SJSA1 (cell line): Measurements from ENCODE around the gene CEP131. TPM values are rescaled to one million over a fixed set of nuclear protein-coding genes. Genes with fewer than 3 reads are reported as not detected.

Experiments
- DNase-seq, 2 experiments: peaks; one replicate each; pipeline ENCODE4 v3.0.0-alpha.2; 2015 to 2020; ENCODE audit warnings: low spot score in 2 of 2, low read depth in 1 of 2
- H3K27ac ChIP-seq: fragments of 250-450 bp; sonication (Bioruptor Pico); 2 replicates; pipeline ENCODE4 v1.5.1; 2020; ENCODE audit warnings: mild to moderate bottlenecking, moderate library complexity
- H3K27me3 ChIP-seq: fragments of 250-450 bp; sonication (Bioruptor Pico); replicated peaks from 2 replicates; pipeline ENCODE4 v1.5.1; 2020; ENCODE audit warnings: mild to moderate bottlenecking, moderate library complexity
- H3K36me3 ChIP-seq: fragments of 250-450 bp; sonication (Bioruptor Pico); 2 replicates; pipeline ENCODE4 v1.5.1; 2020; ENCODE audit warnings: mild to moderate bottlenecking
- H3K4me1 ChIP-seq: fragments of 250-450 bp; sonication (Bioruptor Pico); replicated peaks from 2 replicates; pipeline ENCODE4 v1.6.1; 2021; ENCODE audit warnings: mild to moderate bottlenecking
- H3K4me3 ChIP-seq: fragments of 250-450 bp; sonication (Bioruptor Pico); 2 replicates; pipeline ENCODE4 v1.5.1; 2020; ENCODE audit warnings: mild to moderate bottlenecking
- H3K9me3 ChIP-seq: fragments of 250-450 bp; sonication (Bioruptor Pico); replicated peaks from 2 replicates; pipeline ENCODE4 v1.5.1; 2020; ENCODE audit warnings: mild to moderate bottlenecking
- total RNA-seq: library from RNA; depleted of rRNA; stranded (reverse); fragments of >200 nt; shearing (Covaris generic); gene quantifications from 2 replicates; pipeline ENCODE4 v1.2.3, GENCODE V29; 2014

CEP131 gene
- total RNA-seq, 1 experiment from 2014 or later = 31.7 TPM

- Histone ChIP-seq H3K36me3 (peaks cover 68% of the 10 kb centered on the region), H3K9me3 (no peaks in the 10 kb centered on the region), H3K4me1 (no peaks in the 10 kb centered on the region)
These were observed 34.8 kb upstream of the CEP131 start for GRCh38 chr17:81257533-81257932.

GRCh38 chr17:81256616-81257015 is 33.9 kb upstream of the CEP131 start:
- Histone ChIP-seq H3K36me3 (peaks cover 68% of the 10 kb centered on the region), H3K27ac (no peak overlapping the region), H3K4me3 (no peak overlapping the region), H3K9me3 (no peaks in the 10 kb centered on the region), H3K27me3 (no peaks in the 10 kb centered on the region), H3K4me1 (no peaks in the 10 kb centered on the region)
- no peak for DNase-seq

More at GRCh38 chr17:81257533-81257932, 34.8 kb upstream of the CEP131 start:
- Histone ChIP-seq H3K27ac (no peak overlapping the region), H3K4me3 (no peak overlapping the region), H3K27me3 (no peaks in the 10 kb centered on the region)
- no peak for DNase-seq

- Histone ChIP-seq H3K27me3 (no peaks in the 10 kb centered on the region), H3K4me1 (no peaks in the 10 kb centered on the region), H3K9me3 (no peaks in the 10 kb centered on the region), H3K36me3 (peaks cover 68% of the 10 kb centered on the region), H3K4me3 (no peak overlapping the region), H3K27ac (no peak overlapping the region)
- peak; percentile 38 to 74 for DNase-seq
These were observed 32.4 kb upstream of the CEP131 start for GRCh38 chr17:81254955-81255717.

GRCh38 chr17:81253358-81254131 is 30.8 kb upstream of the CEP131 start:
- Histone ChIP-seq H3K27ac (no peak overlapping the region), H3K9me3 (0 out of 2 replicates have a peak, but pooled peaks cover 2% of the 10 kb centered on the region), H3K4me1 (no peaks in the 10 kb centered on the region), H3K4me3 (no peak overlapping the region), H3K36me3 (peaks cover 62% of the 10 kb centered on the region), H3K27me3 (no peaks in the 10 kb centered on the region)
- peak in 1 of 2 experiments; percentile 42 for DNase-seq

- Histone ChIP-seq H3K27ac (no peak overlapping the region), H3K4me1 (no peaks in the 10 kb centered on the region), H3K9me3 (0 out of 2 replicates have a peak, but pooled peaks cover 2% of the 10 kb centered on the region), H3K27me3 (no peaks in the 10 kb centered on the region), H3K4me3 (no peak overlapping the region), H3K36me3 (peaks cover 62% of the 10 kb centered on the region)
- DNase-seq = no peak
These were observed 30.2 kb upstream of the CEP131 start for GRCh38 chr17:81252987-81253329.

- Histone ChIP-seq H3K9me3 (0 out of 2 replicates have a peak, but pooled peaks cover 2% of the 10 kb centered on the region), H3K4me1 (no peaks in the 10 kb centered on the region), H3K36me3 (peaks cover 56% of the 10 kb centered on the region), H3K4me3 (no peak overlapping the region), H3K27me3 (no peaks in the 10 kb centered on the region), H3K27ac (no peak overlapping the region)
- DNase-seq = no peak
These were observed 29.7 kb upstream of the CEP131 start for GRCh38 chr17:81252326-81252986.

- Histone ChIP-seq H3K9me3 (0 out of 2 replicates have a peak, but pooled peaks cover 2% of the 10 kb centered on the region), H3K4me1 (no peaks in the 10 kb centered on the region), H3K27ac (no peak overlapping the region), H3K36me3 (peaks cover 59% of the 10 kb centered on the region), H3K4me3 (no peak overlapping the region), H3K27me3 (no peaks in the 10 kb centered on the region)
- DNase-seq = no peak
These were observed 29.0 kb upstream of the CEP131 start for GRCh38 chr17:81251709-81252301.

- H3K9me3 ChIP-seq = 0 out of 2 replicates have a peak, but pooled peaks cover 2% of the 10 kb centered on the region
- DNase-seq = no peak
- H3K4me1 ChIP-seq = no peaks in the 10 kb centered on the region
- H3K4me3 ChIP-seq = no peak overlapping the region
- H3K27me3 ChIP-seq = no peaks in the 10 kb centered on the region
- H3K36me3 ChIP-seq = peaks cover 63% of the 10 kb centered on the region
- no peak overlapping the region for H3K27ac ChIP-seq
These were observed 28.4 kb upstream of the CEP131 start for GRCh38 chr17:81251094-81251708.

- Histone ChIP-seq H3K4me1 (no peaks in the 10 kb centered on the region), H3K27ac (no peak overlapping the region), H3K9me3 (0 out of 2 replicates have a peak, but pooled peaks cover 2% of the 10 kb centered on the region), H3K4me3 (no peak overlapping the region), H3K27me3 (no peaks in the 10 kb centered on the region), H3K36me3 (peaks cover 67% of the 10 kb centered on the region)
- no peak for DNase-seq
These were observed 27.7 kb upstream of the CEP131 start for GRCh38 chr17:81250286-81251093.

- 0 out of 2 replicates have a peak, but pooled peaks cover 2% of the 10 kb centered on the region for H3K9me3 ChIP-seq
- H3K4me1 ChIP-seq = peaks cover 6% of the 10 kb centered on the region
- no peaks in the 10 kb centered on the region for H3K27me3 ChIP-seq
- H3K27ac ChIP-seq = no peak overlapping the region
- no peak overlapping the region for H3K4me3 ChIP-seq
- H3K36me3 ChIP-seq = peaks cover 73% of the 10 kb centered on the region
- no peak for DNase-seq
These were observed 26.7 kb upstream of the CEP131 start for GRCh38 chr17:81249223-81250040.

- peaks cover 7% of the 10 kb centered on the region for H3K4me1 ChIP-seq
- H3K27ac ChIP-seq = no peak overlapping the region
- 0 out of 2 replicates have a peak, but pooled peaks cover 2% of the 10 kb centered on the region for H3K9me3 ChIP-seq
- DNase-seq = no peak
- H3K4me3 ChIP-seq = no peak overlapping the region
- H3K27me3 ChIP-seq = no peaks in the 10 kb centered on the region
- peaks cover 77% of the 10 kb centered on the region for H3K36me3 ChIP-seq
These were observed 25.9 kb upstream of the CEP131 start for GRCh38 chr17:81248649-81249048.
